COLO668 (cell line): ENCODE data around the gene IFI35.
A peak's percentile ranks its signal among the peaks of the same experiment; 100 is the strongest.
"Not testable (repeated sequence)": the region's sequence is repeated elsewhere in the genome, so short reads cannot be mapped to it uniquely, and the experiment has no call there.

Source experiments
- DNase-seq: peaks from one replicate; lab custom pipeline; 2025; ENCODE audit not compliant: unreplicated experiment; lab: John Stamatoyannopoulos, UW

The IFI35 gene

GRCh38 chr17:43021741-43022512 is 15.3 kb downstream of the IFI35 start, which contains the start of gene VAT1:
VAT1 (minus strand) TSS chr17:43022385; CDS start chr17:43022322, 63 bp downstream.
- DNase-seq = peak; percentile 67

- DNase-seq = peak; percentile 65
Measured at GRCh38 chr17:43024407-43025289, 18.1 kb downstream of the IFI35 start, which contains the start of gene RND2. RND2 (plus strand) TSS chr17:43025231; CDS start chr17:43025348, 117 bp downstream.

GRCh38 chr17:43025290-43025657 is 18.7 kb downstream of the IFI35 start:
- DNase-seq = no peak

GRCh38 chr17:43025766-43026537 is 19.4 kb downstream of the IFI35 start:
- DNase-seq = no peak

- no peak for DNase-seq
Measured at GRCh38 chr17:43026595-43026994, 20.0 kb downstream of the IFI35 start.

DNA sequence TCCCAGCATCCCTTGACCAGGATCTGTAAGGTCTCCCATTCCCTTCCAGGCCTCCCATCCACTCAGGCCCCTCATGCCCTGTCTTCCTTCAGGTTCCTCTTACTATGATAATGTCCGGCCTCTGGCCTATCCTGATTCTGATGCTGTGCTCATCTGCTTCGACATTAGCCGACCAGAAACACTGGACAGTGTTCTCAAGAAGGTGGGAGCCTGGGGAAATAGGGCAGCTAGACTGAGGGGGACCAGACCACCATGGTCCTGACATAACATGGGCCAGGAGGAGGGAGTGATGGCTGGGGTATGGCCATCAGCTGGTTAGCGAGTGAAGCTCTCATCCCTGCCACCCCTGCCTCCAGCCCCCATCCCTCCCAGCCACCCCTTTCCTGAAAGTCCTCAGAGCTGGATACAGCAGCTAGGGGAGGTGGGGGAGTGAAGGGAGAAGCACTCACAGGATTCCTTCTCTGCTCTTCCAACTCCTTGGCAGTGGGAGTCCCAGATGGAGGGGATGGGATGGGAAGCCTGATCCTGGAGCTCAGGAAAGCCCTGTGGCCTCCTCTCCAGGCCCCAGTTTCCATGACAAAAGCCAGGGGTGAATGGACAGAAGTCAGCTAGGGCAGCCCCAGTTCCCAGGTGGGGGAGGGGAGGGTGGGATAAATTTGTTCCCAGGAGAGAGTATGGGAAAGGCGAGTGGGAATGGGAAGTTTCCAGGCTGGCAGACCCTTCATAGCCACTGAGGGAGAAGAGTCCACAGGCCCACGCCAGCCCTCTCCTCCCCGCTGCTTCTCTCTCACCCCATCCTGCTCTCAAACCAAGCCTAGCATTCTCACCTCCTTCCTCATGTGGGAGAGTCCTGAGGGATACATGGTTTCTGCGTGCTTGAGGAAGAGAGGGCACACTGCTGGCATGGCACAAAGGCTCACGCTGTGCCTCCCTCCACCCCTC is 20.8 kb downstream of the IFI35 start:
- no peak for DNase-seq

GRCh38 chr17:43028221-43028861 is 21.8 kb downstream of the IFI35 start:
- DNase-seq = no peak

DNA sequence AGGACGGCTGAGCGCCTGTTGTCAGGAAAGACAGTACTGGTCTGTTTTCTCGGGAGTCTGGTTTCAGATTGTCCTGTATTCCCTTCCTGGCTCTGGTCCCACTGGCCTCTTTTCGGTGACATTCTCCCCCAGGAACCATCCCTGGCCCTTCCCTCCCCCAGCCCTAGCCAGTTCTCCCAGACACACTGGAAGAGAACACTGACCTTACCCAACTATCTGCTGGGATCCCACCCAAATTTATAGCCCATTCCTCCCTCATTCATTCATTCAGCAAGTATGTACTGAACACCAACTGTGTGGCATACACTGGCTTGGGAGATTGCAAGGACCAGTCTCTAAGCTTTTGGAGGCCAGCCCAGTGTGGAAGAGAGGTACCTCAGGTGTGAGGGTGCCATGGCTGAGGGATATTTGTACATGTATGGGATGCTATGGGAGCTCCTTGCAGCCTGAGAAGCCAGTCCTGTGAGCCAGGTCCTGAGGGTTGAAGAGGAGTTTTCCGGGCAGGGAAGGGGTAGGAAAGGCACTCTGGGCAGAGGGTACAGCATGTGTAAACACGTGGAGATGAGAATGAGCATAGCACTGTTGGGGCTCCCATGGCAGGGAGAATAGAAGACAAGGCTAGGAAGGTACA is 23.7 kb downstream of the IFI35 start:
- DNase-seq = no peak

- DNase-seq = no peak
Measured at GRCh38 chr17:43031666-43032065, 25.1 kb downstream of the IFI35 start.

DNA sequence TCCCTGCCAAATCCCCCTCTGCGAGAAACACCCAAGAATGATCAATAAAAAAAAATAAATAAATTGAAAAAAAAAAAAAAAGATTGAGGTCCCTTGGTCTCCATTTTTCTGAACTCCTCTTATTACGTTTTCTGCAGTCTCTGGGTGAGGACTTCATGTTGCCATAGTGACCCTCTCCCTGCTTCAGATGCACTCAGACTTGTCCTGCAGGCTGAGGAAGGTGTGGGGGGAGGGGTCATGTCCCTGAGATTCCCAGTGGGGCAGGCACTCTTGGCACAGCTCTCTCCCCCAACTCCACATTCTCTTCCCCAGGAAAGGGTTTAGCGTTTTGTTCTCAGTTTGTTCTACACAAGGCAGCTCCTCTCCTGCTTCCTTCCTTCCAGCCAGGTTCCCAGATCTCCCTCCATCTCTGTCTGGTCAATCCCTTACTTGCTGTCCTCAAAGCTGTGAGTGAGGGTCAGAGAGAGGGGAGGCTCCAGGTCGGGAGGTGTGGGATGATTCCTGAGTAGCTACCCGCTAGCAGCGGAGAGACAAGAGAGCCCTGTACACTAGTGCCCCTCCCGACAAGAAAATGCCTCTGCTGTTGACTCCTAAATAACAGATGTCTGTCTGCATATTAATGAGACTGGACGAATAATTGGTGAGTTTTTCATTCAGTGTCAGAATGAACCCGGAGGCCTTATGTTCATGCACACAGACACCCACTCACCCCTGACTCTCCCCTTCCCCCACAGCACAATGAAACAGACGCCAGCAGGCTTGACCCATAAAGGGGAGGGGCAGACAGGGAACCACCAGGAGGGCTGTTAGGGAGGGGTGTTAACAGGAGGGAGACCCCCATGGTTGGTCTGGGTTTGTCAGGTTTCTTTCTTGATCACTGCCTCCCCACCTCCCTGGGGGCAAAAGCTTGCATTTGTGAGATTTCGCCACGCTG is 27.6 kb downstream of the IFI35 start:
- no peak for DNase-seq

DNA sequence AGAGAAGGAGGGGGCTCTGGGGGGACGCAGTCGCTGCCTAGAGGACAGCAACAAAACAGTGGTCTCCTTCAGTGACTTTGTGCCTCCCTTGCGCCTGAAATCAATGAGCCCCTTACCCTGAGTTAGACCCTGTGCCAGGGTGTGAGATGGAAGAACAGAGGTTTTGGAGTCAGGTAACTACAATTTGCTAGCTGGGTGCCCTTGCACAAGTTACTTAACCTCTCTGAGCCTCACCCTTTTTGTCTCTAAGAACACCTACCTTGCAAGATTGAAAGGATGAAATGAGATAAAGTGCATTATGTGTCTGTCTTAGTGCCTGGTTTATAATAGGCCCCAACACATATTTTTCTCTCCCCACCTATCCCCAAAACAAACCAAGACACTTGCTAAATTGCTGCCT is 28.3 kb downstream of the IFI35 start:
- DNase-seq = no peak

DNA sequence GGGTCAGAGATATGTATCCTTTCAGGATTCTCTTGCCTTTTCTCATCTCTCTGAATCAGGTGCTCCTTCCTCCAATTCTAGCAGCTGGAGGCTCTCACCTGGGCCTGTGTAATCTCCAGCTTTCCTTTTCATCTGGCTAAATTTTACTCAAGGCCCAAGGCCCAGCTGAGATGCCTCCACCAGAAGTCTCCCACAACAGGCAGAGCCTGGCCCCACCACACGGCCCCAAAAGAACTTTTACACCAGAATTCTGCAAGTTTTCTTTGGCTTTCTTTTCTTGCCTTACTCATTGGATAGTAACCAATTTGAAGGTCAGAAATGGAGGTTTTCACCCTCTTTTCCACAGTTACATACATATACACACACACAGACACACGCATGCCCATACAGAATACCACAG is 33.1 kb downstream of the IFI35 start:
- DNase-seq = no peak

DNA sequence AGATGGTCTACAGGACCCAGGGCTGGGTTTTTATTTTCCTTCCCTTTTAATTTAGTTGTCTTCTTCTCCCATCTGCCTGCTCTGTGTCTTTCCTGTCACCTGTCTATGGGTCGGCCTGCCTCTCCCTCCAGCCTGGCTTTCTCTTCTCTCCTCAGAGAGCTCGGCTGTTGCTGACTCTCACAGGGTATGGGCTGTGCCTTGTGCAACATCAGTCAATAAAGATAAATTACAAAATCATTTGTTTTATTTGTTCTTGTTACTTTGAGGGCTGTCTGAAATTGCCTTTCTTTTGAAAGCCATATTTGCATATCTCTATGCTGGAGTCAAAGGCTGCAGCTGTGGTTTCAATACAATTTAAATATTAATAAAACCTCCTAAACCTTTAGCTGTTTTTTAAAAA is 34.1 kb downstream of the IFI35 start:
- DNase-seq = no peak

- DNase-seq = no peak
Measured at GRCh38 chr17:43042025-43042628, 35.5 kb downstream of the IFI35 start.

GRCh38 chr17:43043307-43043706 is 36.7 kb downstream of the IFI35 start:
- no peak for DNase-seq

GRCh38 chr17:43044024-43044423 is 37.4 kb downstream of the IFI35 start:
- DNase-seq = no peak

- no peak for DNase-seq
Measured at GRCh38 chr17:43051969-43052368, 45.4 kb downstream of the IFI35 start.

DNA sequence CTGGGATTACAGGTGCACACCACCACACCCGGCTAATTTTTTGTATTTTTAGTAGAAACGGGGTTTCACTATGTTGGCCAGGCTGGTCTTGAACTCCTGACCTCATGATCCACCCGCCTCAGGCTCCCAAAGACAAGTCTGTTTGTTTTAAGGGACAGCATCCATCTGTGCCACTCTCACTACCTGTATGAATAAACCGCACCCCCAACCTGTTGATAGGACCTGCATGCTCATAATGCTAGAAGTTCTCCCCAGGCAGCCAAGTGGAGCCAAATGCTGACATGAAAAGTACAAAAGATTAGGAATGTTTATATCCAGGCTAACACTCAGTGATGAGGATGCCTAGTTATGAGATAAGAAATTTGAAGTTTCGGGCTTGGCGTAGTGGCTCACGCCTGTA is 46.4 kb downstream of the IFI35 start:
- DNase-seq = not testable (repeated sequence)
